C4-2B (cell line): ENCODE data around the gene ERVMER34-1.

Experiments
- CTCF ChIP-seq: fragments of 450-650 bp; conservative IDR thresholded peaks from 2 replicates; pipeline ENCODE4 v1.5.1; 2017; ENCODE audit warnings: mild to moderate bottlenecking
- ZFX ChIP-seq: fragments of 450-650 bp; IDR thresholded peaks from 2 replicates; pipeline ENCODE4 v1.6.1; 2017

- TF ChIP-seq CTCF (no peak), ZFX (no peak)
Observed at GRCh38 chr4:52752936-52753335, 1.7 kb upstream of the ERVMER34-1 start.
